ENCODE measurements around the gene EHD3. TPM values are rescaled to one million over a fixed set of nuclear protein-coding genes. Genes with fewer than 3 reads are reported as not detected.

Gene EHD3
- total RNA-seq, 1 experiment from 2014 or later: not detected

DNA sequence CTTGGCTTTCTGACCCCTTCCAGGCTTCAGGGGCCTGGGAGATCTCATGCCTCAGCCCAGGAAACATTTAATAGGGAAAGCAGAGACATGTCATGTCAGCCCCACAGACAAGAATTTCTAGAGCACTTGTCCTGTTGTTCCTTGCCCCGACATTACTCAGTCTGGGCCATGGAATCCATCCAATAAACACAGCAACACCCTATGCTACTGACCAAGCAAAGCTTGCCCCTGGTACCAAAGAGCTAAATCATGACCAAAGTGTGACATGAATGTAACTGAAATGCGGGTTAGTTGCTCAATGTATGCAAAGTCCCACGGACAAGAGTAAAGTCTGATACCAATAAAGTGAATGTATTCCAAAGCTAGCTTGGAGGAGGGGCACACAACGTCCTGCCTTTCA, 35.1 kb downstream of the EHD3 start:
- TF ChIP-seq, protein P1, sequence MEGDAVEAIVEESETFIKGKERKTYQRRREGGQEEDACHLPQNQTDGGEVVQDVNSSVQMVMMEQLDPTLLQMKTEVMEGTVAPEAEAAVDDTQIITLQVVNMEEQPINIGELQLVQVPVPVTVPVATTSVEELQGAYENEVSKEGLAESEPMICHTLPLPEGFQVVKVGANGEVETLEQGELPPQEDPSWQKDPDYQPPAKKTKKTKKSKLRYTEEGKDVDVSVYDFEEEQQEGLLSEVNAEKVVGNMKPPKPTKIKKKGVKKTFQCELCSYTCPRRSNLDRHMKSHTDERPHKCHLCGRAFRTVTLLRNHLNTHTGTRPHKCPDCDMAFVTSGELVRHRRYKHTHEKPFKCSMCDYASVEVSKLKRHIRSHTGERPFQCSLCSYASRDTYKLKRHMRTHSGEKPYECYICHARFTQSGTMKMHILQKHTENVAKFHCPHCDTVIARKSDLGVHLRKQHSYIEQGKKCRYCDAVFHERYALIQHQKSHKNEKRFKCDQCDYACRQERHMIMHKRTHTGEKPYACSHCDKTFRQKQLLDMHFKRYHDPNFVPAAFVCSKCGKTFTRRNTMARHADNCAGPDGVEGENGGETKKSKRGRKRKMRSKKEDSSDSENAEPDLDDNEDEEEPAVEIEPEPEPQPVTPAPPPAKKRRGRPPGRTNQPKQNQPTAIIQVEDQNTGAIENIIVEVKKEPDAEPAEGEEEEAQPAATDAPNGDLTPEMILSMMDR (IDR thresholded peaks at IDR 0.05; ENCODE audit: insufficient read depth in 1 of 2, low read depth in 1 of 2, low read length in 1 of 2, severe bottlenecking in 1 of 2, unreplicated experiment in 1 of 2): no peak
- intact Hi-C loops (cut with micrococcal nuclease; ENCODE audit: unreplicated experiment): no loop called here
- no peak for DNase-seq
- Mint-ChIP-seq H3K36me3 (ENCODE audit: insufficient read depth, unreplicated experiment) (no peaks in the 10 kb centered on the region), H3K27me3 (ENCODE audit: insufficient read depth, unreplicated experiment) (peaks cover 5% of the 10 kb centered on the region), H3K4me1 (ENCODE audit: low read depth, unreplicated experiment) (no peaks in the 10 kb centered on the region), H3K27ac (ENCODE audit: unreplicated experiment) (no peak overlapping the region), H3K9me3 (ENCODE audit: unreplicated experiment) (no peaks in the 10 kb centered on the region), H3K4me3 (ENCODE audit: unreplicated experiment) (no peak overlapping the region)
- no peaks in the 10 kb centered on the region for H3K4me1 ChIP-seq
- no peak overlapping the region for H3K4me3 ChIP-seq (ENCODE audit: low read depth, low read length)
- no peaks in the 10 kb centered on the region for H3K9me3 ChIP-seq
- H3K36me3 ChIP-seq (ENCODE audit: control insufficient read depth, insufficient read depth, low read length): no peaks in the 10 kb centered on the region
- ChIA-PET POLR2A (no interaction called here), CTCF (no interaction called here)
- no TSS peak for BruUV-seq (replicated peaks)
- no peaks in the 10 kb centered on the region for H3K27me3 ChIP-seq (replicated peaks; ENCODE audit: control insufficient read depth, insufficient read depth, low read length)

DNA sequence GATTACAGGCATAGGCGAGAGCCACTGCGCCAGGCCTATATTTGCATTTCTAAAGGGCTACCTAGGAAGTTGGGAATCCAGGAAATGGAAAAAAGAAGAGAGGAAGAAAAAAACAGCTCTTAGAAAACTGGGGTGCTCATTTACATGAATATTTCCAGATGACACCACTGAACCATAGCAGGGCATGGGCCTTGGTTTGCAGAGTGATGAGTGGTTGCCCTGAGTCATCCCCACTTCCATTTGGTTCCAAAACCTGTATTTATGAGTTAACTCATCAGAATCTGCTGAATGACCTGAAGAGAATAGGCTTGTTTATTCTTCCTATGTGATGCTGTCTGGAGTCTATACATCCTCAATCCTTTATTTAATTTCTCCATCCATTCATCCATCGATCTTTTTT, 36.2 kb downstream of the EHD3 start:
- intact Hi-C loops (cut with micrococcal nuclease; ENCODE audit: unreplicated experiment): no loop called here
- POLR2A ChIA-PET: no interaction called here
- Histone ChIP-seq H3K4me1 (no peaks in the 10 kb centered on the region), H3K36me3 (ENCODE audit: control insufficient read depth, insufficient read depth, low read length) (no peaks in the 10 kb centered on the region), H3K27me3 (replicated peaks; ENCODE audit: control insufficient read depth, insufficient read depth, low read length) (no peaks in the 10 kb centered on the region), H3K9me3 (no peaks in the 10 kb centered on the region), H3K4me3 (ENCODE audit: low read depth, low read length) (no peak overlapping the region)
- Mint-ChIP-seq H3K27ac (ENCODE audit: unreplicated experiment) (no peak overlapping the region), H3K36me3 (ENCODE audit: insufficient read depth, unreplicated experiment) (no peaks in the 10 kb centered on the region), H3K4me1 (ENCODE audit: low read depth, unreplicated experiment) (no peaks in the 10 kb centered on the region), H3K27me3 (ENCODE audit: insufficient read depth, unreplicated experiment) (peaks cover 9% of the 10 kb centered on the region), H3K9me3 (ENCODE audit: unreplicated experiment) (no peaks in the 10 kb centered on the region), H3K4me3 (ENCODE audit: unreplicated experiment) (no peak overlapping the region)
- CTCF ChIA-PET: no interaction called here
- no peak for DNase-seq
- TF ChIP-seq, protein P1 (IDR thresholded peaks at IDR 0.05; ENCODE audit: insufficient read depth in 1 of 2, low read depth in 1 of 2, low read length in 1 of 2, severe bottlenecking in 1 of 2, unreplicated experiment in 1 of 2): no peak
- BruUV-seq (replicated peaks): no TSS peak

DNA sequence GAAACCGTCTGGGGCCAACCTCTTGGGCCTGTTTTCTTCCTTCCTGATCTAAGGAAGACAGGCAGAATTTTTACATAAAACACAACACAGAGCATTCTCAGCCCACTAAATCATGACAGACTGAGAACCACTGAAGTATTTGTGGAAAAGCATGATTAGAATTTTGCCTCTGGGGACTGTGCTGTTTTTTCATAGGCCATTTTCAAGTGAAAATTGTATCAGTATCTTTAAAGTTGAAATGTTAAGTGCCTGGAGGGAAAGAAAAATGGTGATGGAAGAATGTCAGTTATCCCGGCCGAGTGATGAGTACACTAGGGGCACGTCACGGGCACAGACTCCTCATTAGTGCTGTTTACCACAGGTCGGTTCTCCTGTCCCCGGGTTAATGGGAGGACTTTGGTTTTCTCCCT, 36.9 kb downstream of the EHD3 start:
- DNase-seq: no peak

More for the DNA sequence above, 36.9 kb downstream of the EHD3 start:
- TF ChIP-seq, protein P1 (IDR thresholded peaks at IDR 0.05; ENCODE audit: insufficient read depth in 1 of 2, low read depth in 1 of 2, low read length in 1 of 2, severe bottlenecking in 1 of 2, unreplicated experiment in 1 of 2): no peak
- H3K4me3 ChIP-seq (ENCODE audit: low read depth, low read length): no peak overlapping the region
- intact Hi-C loops (cut with micrococcal nuclease; ENCODE audit: unreplicated experiment): no loop called here
- no peaks in the 10 kb centered on the region for H3K36me3 ChIP-seq (ENCODE audit: control insufficient read depth, insufficient read depth, low read length)
- H3K27me3 Mint-ChIP-seq (ENCODE audit: insufficient read depth, unreplicated experiment): peaks cover 10% of the 10 kb centered on the region
- H3K4me1 ChIP-seq: no peaks in the 10 kb centered on the region
- no TSS peak for BruUV-seq (replicated peaks)
- no peaks in the 10 kb centered on the region for H3K9me3 ChIP-seq
- no peaks in the 10 kb centered on the region for H3K9me3 Mint-ChIP-seq (ENCODE audit: unreplicated experiment)
- ChIA-PET POLR2A (no interaction called here), CTCF (no interaction called here)
- no peak overlapping the region for H3K27ac Mint-ChIP-seq (ENCODE audit: unreplicated experiment)
- H3K36me3 Mint-ChIP-seq (ENCODE audit: insufficient read depth, unreplicated experiment): no peaks in the 10 kb centered on the region
- H3K4me3 Mint-ChIP-seq (ENCODE audit: unreplicated experiment): no peak overlapping the region
- no peaks in the 10 kb centered on the region for H3K4me1 Mint-ChIP-seq (ENCODE audit: low read depth, unreplicated experiment)
- H3K27me3 ChIP-seq (replicated peaks; ENCODE audit: control insufficient read depth, insufficient read depth, low read length): no peaks in the 10 kb centered on the region

All from Caco-2 (cell line).